Measurements from ENCODE around the gene CACNB2.
A peak's percentile ranks its signal among the peaks of the same experiment; 100 is the strongest.

The CACNB2 gene

GRCh38 chr10:18293536-18294510, 153.6 kb downstream of the CACNB2 start:
- no peak for DNase-seq

DNA sequence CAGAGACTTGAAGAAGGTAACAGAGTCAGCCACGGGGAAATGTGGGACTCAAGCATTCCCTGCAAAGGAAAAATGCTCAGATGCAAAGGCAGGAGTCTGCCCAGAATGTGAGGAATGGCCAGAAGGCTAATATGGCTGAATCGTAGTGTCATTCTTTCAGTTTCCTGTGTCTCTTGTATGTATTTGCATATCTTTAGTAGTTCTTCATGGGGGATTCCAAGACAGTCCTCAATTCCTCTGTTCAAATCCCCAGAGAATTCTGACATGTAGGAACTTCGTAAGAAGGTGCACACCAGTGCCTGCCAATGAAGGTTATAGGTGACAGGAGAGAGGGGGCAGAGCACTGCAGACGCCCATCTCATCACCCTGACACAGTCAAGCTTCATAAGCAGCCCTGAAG, 154.4 kb downstream of the CACNB2 start:
- no peak for DNase-seq

GRCh38 chr10:18297659-18298058, 157.4 kb downstream of the CACNB2 start:
- no peak for DNase-seq

DNA sequence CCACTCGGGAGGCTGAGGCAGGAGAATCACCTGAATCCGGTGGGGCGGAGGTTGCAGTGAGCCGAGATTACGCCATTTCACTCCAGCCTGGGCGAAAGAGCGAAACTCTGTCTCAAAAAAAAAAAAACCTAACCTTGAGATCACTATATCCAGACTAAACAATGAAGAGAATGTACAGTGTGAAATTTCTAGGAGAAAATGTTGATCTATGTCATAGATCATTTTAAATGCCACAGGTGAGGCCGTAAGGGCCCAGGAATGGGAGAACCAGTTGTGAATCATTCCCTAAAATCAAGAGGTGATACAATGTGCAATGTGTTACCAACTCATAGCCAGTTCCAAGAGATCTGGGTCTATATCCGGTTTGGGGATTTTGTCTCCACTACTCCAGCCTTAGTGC, 158.0 kb downstream of the CACNB2 start:
- no peak for DNase-seq

DNA sequence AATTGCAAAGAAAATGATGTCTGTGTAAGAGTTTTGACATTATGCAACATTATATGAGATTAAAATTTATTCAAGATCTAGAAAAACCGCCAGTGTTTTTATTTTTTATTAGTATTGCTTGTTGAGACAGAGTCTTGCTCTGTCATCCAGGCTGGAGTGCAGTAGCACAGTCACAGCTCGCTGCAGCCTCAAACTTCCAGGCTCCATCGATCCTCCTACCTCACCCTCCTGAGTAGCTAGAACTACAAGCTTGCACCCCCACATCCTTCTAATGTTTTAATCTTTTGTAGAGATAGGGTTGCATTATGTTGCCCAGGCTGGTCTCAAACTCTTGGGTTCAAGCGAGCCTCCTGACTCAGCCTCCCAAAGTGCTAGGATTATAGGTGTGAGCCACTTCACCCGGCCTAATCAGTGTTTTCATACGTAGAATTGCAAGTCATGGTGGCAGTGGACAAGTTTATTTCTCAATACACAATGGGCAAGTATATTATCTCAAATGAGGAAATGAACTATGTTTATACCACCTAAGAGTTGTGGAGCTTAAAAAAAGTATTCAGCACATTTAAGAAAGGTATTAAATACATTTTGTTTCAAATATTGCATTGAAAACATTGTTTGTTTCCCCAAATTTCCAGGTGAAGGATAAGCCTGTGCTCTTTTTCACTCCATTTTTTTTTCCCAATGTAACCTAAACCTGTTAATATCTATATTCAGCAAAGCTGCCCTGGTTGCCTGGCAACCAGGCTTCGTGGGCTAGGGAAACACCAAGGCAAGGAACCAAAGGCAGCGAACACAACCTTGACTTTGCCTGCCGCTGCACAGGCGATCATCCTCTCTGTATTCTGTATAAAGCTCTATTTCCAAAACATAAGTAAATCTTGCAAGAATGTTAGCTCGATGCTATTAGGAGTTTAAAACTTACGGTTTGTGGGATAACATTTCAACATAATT, 163.9 kb downstream of the CACNB2 start:
- DNase-seq, result peak; percentile 63

GRCh38 chr10:18306031-18306430, 165.8 kb downstream of the CACNB2 start:
- DNase-seq, result no peak

DNA sequence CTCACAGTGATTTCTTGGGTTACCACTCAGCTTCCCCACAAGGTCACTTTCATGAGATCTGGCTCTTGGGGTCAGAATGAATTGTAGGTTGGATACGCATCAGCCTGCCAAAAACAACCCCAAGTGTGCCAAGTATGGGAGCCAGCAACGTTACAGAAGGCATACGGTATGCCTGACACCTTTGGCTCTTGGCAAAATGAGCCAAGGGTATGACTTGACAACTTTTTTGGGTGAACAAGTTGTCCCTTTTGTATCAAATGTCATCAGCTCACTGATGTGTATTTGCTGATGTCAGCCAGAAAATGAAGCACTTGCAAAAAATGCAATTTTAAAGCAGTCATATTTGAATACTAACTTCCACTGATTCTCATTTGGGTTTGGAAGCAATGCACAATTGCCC, 168.4 kb downstream of the CACNB2 start:
- no peak for DNase-seq

- DNase-seq, result no peak
These were observed 170.5 kb downstream of the CACNB2 start for GRCh38 chr10:18310761-18311160.

DNA sequence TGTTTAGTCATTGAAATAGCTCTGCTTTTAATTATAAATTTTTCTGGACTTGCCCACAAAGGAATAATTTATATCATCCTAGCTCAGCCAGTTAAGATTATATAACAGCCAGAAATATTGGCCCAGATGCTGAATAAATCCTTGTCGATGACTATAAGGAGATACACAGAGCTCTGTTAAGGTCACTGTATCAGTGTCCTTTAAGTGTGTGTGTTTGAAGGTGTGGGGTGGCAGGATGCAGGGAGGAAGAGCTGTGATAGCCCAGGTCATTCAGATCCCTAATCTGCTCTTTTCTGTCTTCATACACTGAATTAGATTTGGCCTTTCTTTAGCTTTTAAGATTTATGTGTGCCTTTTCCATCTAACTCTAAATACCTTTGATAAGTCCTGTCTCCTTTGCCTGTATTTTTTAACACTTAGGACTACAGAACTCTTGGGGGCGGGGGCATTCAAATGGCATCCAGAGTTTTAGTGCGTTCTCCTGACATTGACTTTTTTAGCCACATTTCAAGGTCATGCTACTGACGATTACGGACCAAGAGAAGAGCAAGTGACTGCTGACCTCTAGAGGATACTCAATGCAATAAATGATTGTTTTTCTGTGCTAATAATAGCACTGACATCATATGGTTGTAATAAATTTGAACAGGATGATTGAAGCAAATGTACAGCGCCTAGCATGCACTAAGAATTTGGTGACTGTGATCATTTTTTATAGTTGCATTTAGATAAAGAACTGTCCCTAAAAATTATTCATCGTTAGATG, 172.3 kb downstream of the CACNB2 start:
- peak; percentile 76 for DNase-seq

DNA sequence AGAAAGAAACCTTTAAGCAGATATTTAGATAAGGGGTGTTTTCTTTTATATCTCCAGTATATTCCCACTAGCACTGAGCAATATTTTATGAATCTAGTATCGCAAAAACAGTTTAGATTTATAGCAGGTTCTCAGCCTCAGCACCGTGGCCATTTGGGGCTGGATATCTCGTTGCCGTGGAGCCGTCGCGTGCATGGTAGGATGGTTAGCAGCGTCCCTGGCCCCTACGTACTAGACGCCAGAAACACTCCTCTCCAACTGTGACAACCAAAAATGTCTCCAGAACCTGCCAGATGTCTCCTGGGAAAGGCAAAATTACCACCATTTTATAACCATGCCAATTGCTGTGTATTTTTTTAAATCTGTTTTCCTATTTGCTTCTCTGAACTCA, 172.9 kb downstream of the CACNB2 start:
- no peak for DNase-seq

DNA sequence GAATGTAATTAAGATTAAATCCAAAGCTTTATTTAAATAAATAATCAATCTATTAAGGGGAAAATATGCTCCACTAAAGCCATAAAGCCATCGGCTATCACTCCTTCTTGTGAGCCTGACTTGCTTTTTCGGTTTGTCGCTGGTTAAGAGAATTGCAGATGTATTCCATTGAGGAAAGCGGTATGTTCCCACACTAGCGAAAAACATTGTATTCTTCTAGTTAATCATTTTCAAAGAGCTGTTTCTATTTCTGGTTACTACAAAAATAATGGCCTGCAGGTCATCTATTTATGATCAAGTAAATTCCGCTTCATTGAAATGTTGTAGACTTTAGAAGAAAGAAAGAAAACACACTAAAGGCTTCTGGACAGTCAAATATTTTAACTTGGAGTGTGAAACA, 173.4 kb downstream of the CACNB2 start:
- no peak for DNase-seq

GRCh38 chr10:18319628-18320027, 179.4 kb downstream of the CACNB2 start:
- DNase-seq, result no peak

DNA sequence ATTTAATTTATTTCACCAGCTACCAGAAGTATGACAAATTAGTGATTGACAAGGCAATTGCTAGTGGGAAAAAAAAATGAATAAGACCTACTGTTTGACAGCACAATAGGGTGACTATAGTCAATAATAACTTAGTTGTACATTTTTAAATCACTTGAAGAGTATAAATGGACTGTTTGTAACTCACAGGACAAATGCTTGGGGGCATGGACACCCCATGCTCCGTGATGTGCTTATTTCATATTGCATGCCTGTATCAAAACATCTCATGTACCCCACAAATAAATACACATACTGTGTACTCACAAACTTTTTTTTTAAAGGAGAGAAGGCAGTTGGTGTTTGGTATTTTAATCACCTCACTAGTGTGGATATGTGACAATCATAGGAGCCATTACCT, 181.1 kb downstream of the CACNB2 start:
- DNase-seq, result no peak

GRCh38 chr10:18323916-18324315, 183.7 kb downstream of the CACNB2 start:
- DNase-seq, result no peak

- DNase-seq, result no peak
These were observed 185.2 kb downstream of the CACNB2 start for GRCh38 chr10:18325410-18325809.

GRCh38 chr10:18325889-18326531, 185.8 kb downstream of the CACNB2 start:
- DNase-seq, result no peak

DNA sequence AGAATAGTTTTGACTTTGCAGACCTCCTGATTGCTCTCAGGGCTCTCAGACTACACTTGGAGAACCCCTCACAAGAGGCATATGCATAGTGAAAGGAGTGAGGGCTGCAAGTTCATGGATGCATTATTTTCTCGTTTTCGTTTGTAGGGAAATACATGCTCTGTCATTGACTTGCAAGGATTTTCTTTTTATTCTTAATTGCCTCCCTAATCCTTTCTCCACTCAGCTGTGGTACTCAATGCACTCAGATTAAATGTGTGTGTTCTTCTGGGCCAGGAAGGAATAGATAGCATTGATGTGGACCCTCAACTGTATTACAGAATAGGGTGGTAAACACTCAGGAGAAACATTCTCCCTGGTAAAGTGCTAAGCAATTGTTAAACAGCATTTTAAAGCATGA, 188.7 kb downstream of the CACNB2 start:
- no peak for DNase-seq

GRCh38 chr10:18332048-18332447, 191.8 kb downstream of the CACNB2 start:
- DNase-seq, result no peak

DNA sequence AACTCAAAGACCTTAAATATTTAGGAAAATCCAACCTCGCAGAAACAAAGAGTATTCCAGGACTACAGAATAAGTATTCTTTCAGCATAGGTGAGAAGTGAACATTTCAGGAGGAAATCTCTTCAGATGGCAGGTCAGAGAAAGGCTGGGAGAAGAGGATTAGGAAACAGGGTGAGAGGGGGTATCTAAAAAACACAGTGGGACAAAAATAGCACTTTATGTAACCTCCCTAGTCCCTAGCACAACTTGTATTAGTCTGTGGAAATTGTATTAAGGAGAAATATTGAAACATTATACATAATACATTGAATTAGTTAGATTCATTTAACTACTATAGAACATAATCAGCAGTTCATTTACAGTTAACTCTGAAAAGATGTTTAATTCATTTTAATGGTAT, 192.3 kb downstream of the CACNB2 start:
- DNase-seq, result no peak

- no peak for DNase-seq
These were observed 193.4 kb downstream of the CACNB2 start for GRCh38 chr10:18333621-18334020.

DNA sequence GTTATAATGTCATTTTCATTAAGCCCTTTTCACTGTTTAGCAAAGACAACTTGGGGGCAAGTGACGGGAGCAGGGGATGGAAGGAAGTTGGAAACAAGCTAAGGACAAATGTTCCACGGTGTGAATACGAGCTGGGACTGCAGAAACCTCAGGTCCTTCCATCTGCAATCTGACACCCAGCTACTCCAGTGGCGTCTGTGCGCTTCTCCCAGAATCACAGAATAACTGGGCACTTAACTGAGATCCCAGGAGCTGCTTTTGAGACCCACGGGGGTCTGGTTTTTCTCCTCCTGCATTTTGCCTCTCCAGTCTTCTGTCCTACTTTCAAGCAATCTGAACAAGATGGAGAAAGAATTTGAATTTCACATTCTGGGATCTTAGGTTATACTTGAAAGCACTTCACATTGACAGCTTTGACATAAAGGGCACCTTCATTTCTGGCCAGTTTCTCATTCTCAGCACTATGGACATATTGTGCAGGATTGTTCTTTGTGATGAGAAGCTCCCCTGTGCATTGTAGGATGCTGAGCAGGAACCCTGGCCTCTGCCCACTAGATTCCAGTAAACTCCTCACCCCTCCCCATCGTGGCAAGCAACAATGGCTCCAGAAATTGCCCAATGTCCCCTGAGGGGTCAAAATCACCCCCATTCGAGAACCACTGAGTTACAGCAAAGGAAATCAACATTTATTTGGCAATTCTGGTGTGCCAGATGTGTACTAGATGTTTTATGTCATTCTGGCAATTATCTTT, 194.1 kb downstream of the CACNB2 start:
- DNase-seq, result no peak
